HG03135 (cell line): ENCODE measurements around the gene OR5H15.
"Not testable (repeated sequence)": the region's sequence is repeated elsewhere in the genome, so short reads cannot be mapped to it uniquely, and the experiment has no call there.

Source experiments
- ATAC-seq: cut with Tn5 transposase; IDR thresholded peaks from one replicate; pipeline ENCODE4 v1.9.1; 2021; ENCODE audit warnings: mild to moderate bottlenecking, moderate library complexity; ENCODE audit not compliant: unreplicated experiment

Gene OR5H15

DNA sequence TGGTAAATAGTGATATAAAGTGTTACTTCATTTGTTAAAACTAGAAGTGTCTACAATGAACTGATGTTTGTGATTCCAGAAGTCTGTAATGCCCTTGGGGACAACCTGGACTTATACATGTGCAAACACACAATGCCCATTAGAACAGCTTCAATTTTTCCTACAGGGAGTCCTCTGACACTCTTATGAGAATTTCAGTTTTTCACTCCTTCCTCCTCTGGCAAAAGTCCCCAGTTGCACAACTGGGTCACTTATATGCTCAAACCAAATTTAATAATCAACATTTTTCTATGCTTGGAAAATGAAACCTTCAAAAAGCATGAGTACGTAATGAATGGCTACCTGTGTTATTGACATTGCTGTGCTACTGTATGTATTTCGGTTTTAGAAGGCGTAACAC, at the start of gene OR5H15:
TSS of gene OR5H15 (plus strand) at position 301 of the 400 bp plus-strand sequence. CDS start 2,004 bp downstream, outside the sequence.
- ATAC-seq = no peak

- no peak for ATAC-seq
Observed at GRCh38 chr3:98130421-98130820, 36.1 kb upstream of the OR5H15 start, which contains the start of gene OR5H1. Gene OR5H1, plus strand, starts transcription at chr3:98130721. Its CDS starts 1,977 bp downstream, at chr3:98132698.

DNA sequence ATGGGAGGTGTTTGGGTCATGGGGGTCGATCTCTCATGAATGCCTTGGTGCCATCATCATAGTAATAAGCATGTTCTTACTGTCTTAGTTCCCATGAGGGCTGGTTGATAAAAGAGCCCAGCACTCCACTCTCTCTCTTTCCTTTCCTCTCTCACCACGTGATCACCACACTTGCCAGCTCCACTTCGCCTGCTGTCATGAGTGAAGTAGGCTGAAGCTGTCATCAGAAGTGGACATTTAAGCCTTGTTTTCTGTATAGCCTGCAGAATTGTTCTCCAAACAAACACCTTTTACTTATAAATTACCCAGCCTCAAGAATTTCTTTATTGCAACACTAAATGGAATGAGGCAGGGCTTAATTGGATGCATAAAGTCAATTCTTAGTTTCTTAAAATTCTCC, 29.9 kb upstream of the OR5H15 start:
- ATAC-seq = no peak

GRCh38 chr3:98137826-98138557, 28.5 kb upstream of the OR5H15 start:
- ATAC-seq = not testable (repeated sequence)

- ATAC-seq = no peak
Observed at GRCh38 chr3:98140531-98140930, 26.0 kb upstream of the OR5H15 start.

- ATAC-seq = no peak
Observed at GRCh38 chr3:98147179-98147578, 19.3 kb upstream of the OR5H15 start, which contains the start of gene OR5H14. Gene OR5H14, plus strand, starts transcription at chr3:98147479. Its CDS starts 1,907 bp downstream, at chr3:98149386.

DNA sequence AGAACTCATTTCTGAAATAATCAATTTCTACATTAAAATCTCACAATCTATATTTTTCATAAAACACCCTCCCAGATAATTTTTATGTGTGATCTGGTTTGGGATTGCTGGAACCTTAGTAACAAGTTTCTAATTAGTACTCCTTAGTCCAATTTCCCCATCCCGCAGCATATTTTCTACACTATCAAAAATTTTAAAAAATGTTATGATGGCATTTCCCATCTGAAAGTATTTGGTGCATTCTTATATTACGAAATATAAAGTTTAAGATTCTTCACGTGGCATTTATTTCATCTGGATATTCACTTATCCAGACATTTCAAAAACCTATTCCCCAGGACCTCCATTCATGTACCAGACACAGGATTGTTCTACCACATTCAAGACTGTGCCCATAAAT, 17.7 kb upstream of the OR5H15 start:
- ATAC-seq = no peak

- ATAC-seq = not testable (repeated sequence)
Observed at GRCh38 chr3:98149456-98149855, 17.0 kb upstream of the OR5H15 start.

GRCh38 chr3:98151241-98151640, 15.3 kb upstream of the OR5H15 start:
- no peak for ATAC-seq

DNA sequence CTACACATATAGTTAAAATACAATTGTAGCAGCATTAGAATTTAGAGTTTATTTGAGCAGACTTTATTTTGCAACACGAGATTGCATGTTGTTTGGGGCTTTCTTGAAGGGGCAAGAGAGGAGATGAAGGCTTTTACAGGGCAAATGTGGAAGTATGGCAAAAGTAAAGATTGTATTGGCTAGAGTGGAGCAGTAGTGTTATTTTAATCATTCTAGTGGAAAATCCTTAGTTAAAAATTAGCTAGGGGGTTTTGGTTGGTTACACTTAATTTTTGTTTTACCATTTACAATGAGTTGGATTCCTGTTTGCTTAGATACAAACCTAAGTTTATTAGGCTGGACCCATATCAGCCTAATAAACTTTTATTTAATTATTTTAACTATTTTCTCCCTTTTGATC, 4.6 kb downstream of the OR5H15 start:
- ATAC-seq = no peak

DNA sequence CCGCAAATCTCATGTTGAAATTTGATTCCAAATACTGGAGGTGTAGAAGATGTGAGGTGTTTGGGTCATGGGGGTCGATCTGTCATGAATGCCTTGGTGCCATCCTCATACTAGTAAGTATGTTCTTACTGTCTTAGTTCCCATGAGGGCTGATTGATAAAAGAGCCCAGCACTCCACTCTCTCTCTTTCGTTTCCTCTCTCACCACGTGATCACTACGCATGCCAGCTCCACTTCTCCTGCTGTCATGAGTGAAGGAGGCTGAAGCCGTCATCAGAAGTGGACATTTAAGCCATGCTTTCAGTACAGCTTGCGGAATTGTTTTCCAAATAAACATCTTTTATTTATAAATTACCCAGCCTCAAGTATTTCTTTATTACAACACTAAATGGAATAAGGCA, 6.1 kb downstream of the OR5H15 start:
- ATAC-seq = no peak

- ATAC-seq = no peak
Observed at GRCh38 chr3:98180319-98180890, 13.9 kb downstream of the OR5H15 start.

DNA sequence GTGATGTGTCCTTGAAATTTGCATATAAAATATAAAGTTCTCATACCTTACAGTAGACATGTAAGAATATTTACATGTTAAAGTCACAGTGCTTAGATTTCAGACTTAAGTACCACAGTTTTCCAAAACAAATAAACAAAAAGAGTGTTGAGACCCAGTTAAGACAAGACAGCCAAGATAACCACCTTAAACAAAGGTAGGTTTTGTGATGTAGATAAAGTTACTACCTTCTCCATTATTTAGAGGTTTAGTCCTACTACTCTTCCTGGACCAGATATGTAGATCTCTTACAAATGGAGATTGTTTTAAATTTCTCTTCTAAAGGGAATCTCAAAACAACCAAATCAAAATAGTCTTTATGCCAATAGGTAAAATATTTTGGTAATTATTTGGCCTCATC, 15.7 kb downstream of the OR5H15 start:
- ATAC-seq = no peak

DNA sequence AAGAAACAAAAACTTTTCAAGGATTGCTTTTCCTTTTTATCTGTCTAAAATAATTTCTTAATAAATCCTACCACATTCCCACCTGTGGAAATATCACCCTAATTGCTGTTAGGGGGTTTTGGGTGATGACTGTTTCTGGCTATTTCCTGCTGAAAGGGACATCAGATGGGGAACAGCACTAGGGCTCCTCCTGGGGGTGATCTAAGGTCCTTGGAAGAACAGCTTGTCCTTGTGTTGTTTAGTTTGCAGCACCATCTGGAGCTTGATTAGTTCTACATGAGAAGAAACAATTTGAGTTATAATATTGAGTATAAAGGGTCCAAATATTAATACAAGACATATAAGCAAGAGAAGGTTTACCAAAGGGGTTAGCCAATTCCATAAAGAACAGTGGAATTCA, 18.7 kb downstream of the OR5H15 start:
- ATAC-seq = no peak

- peak; percentile 94 for ATAC-seq
Observed at GRCh38 chr3:98188545-98188944, 22.0 kb downstream of the OR5H15 start.

DNA sequence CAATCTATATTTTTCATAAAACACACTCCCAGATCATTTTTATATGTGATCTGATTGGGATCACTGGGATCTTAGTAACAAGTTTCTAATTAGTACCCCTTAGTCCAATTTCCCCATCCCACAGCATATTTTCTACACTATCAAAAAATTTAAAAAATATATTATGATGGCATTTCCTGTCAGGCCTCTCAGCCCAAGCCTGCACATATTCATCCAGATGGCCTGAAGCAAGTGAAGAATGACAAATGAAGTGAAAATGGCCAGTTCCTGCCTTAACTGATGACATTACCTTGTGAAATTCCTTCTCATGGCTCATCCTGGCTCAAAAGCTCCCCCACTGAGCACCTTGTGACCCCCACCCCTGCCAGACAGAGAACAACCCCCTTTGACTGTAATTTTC, 24.4 kb downstream of the OR5H15 start:
- ATAC-seq = not testable (repeated sequence)

GRCh38 chr3:98196293-98196692, 29.8 kb downstream of the OR5H15 start:
- not testable (repeated sequence) for ATAC-seq

GRCh38 chr3:98199020-98199419, 32.5 kb downstream of the OR5H15 start:
- no peak for ATAC-seq

DNA sequence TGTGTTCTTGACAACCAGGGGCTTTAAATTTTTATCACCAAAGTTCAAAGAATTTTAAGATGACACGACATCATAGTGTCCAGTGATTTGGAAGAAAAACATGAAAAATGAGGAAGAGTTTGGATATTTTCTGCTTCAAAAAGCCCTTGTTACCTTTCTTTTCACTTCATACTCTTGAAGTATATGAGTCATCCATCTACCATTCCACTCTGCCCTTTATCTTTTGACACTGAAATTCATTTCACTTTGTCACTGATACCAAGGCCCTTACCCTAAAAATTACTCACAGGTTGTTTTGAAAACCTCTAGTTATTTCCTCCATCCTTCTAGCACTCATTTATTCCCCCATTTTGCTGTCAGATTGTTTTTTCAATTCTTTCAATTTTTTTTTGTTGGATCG, 42.7 kb downstream of the OR5H15 start:
- no peak for ATAC-seq

DNA sequence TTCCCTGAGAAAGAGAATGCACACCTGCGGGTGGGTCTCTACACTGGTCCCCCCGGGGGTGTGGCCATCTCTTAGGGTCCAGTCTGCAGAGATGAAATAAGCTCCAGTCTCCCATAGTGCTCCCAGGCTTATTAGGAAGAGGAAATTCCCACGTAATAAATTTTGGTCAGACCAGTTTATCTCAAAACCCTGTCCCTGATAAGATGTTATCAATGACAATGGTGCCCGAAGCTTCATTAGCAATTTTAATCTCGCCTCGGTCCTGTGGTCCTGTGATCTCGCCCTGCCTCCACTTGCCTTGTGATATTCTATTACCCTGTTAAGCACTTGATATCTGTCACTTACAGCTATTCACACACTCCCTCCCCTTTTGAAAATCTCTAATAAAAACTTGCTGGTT, 46.8 kb downstream of the OR5H15 start:
- ATAC-seq = no peak

GRCh38 chr3:98215051-98215450, 48.6 kb downstream of the OR5H15 start:
- no peak for ATAC-seq
